T-cell (primary cell): ENCODE data around the gene PLCB1. TPM values are rescaled to one million over a fixed set of nuclear protein-coding genes. Genes with fewer than 3 reads are reported as not detected.

Experiments
- ATAC-seq, 4 experiments: fragments of 200-7000 bp in 3 of 4; fragments of 150-1000 bp in 1 of 4; cut with Tn5 transposase; replicated peaks in 1 of 4; 1 replicate in 3 of 4; 2 replicates in 1 of 4; pipeline ENCODE4 v1.10.0; 2021; ENCODE audit warnings: moderate library complexity in 3 of 4, mild to moderate bottlenecking in 2 of 4, moderate number of reproducible peaks in 1 of 4
- CTCF ChIA-PET, 2 donors: fragments of 300-600 bp; sonication (Branson Sonifier 250); formaldehyde crosslinking; loops; one replicate each; lab custom pipeline; 2022; ENCODE audit warnings: antibody characterized with exemption in 2 of 2; lab: Charles Lee
- POLR2A ChIA-PET, 2 donors: fragments of 300-600 bp; sonication (Branson Sonifier 250); formaldehyde crosslinking; loops; one replicate each; lab custom pipeline; 2022; ENCODE audit warnings: antibody characterized with exemption in 2 of 2; lab: Charles Lee
- DNase-seq, 35 experiments: peaks; one replicate each; pipeline versions ENCODE4 v3.0.0 to v3.0.0-alpha.2; 2013 to 2023
- H3K27ac ChIP-seq: one replicate; pipeline ENCODE4 v1.5.1; 2013; ENCODE audit warnings: low read length
- H3K27me3 ChIP-seq, 2 experiments: replicated peaks in 1 of 2; 1 replicate in 1 of 2; 2 replicates in 1 of 2; pipeline versions ENCODE4 v1.6.1 to v1.7.0; 2013; ENCODE audit warnings: low read length in 1 of 2, mixed read lengths in 1 of 2; ENCODE audit not compliant: control insufficient read depth in 2 of 2, insufficient read depth in 2 of 2; ENCODE audit errors: extremely low read depth in 1 of 2
- H3K36me3 ChIP-seq, 2 donors: 1 replicate in 1 of 2; 2 replicates in 1 of 2; pipeline versions ENCODE4 v1.6.1 to v1.7.0; 2013; ENCODE audit warnings: low read length in 1 of 2; ENCODE audit not compliant: control insufficient read depth in 2 of 2, insufficient read depth in 1 of 2; ENCODE audit errors: extremely low read depth in 1 of 2
- H3K4me1 ChIP-seq, 2 experiments: 1 replicate in 1 of 2; 2 replicates in 1 of 2; pipeline versions ENCODE4 v1.6.1 to v1.7.0; 2013; ENCODE audit warnings: low read length in 2 of 2, mixed read lengths in 1 of 2; ENCODE audit not compliant: insufficient read depth in 2 of 2, control insufficient read depth in 1 of 2; ENCODE audit errors: extremely low read depth in 1 of 2
- H3K4me3 ChIP-seq, 2 donors: 1 replicate in 1 of 2; 2 replicates in 1 of 2; pipeline versions ENCODE4 v1.5.1 to v1.7.0; 2013; ENCODE audit warnings: mild to moderate bottlenecking in 2 of 2, low read length in 1 of 2, moderate library complexity in 1 of 2; ENCODE audit not compliant: control insufficient read depth in 1 of 2; ENCODE audit errors: extremely low read depth in 1 of 2
- H3K9me3 ChIP-seq: 2 replicates; pipeline ENCODE4 v1.7.0; 2013
- H3K27ac Mint-ChIP-seq, 2 donors: one replicate each; pipeline ENCODE4 v1.8.0; 2020 to 2021; ENCODE audit warnings: mild to moderate bottlenecking in 2 of 2, mixed read lengths in 2 of 2
- H3K27me3 Mint-ChIP-seq, 2 donors: one replicate each; pipeline ENCODE4 v1.8.0; 2021 to 2022; ENCODE audit warnings: mixed read lengths in 2 of 2
- H3K36me3 Mint-ChIP-seq: one replicate; pipeline ENCODE4 v1.8.0; 2021; ENCODE audit warnings: mixed read lengths
- H3K4me1 Mint-ChIP-seq, 3 donors: one replicate each; pipeline ENCODE4 v1.8.0; 2020 to 2022; ENCODE audit warnings: mixed read lengths in 3 of 3, mild to moderate bottlenecking in 1 of 3
- H3K4me3 Mint-ChIP-seq, 3 donors: one replicate each; pipeline ENCODE4 v1.8.0; 2020 to 2022; ENCODE audit warnings: mild to moderate bottlenecking in 3 of 3, mixed read lengths in 3 of 3, moderate library complexity in 3 of 3
- H3K9me3 Mint-ChIP-seq, 3 donors: one replicate each; pipeline ENCODE4 v1.8.0; 2020 to 2022; ENCODE audit warnings: mixed read lengths in 3 of 3
- WGBS: methylation state at CpG from one replicate; pipeline ENCODE4 v1.1.5; 2013; ENCODE audit warnings: missing lambda C conversion rate; ENCODE audit not compliant: insufficient coverage; 5-methylcytosine and 5-hydroxymethylcytosine counted together
- total RNA-seq, 35 experiments: library from RNA in 6 of 35; stranded (reverse) in 6 of 35; fragments of 120-200 nt in 1 of 35; gene quantifications; one replicate each; pipeline versions ENCODE4 v1.2.1 to v1.2.4 and lab custom pipeline; 2013 to 2026

PLCB1 gene
- total RNA-seq, 5 donors from 2014 or later (not counting 1 experiment from before 2014, with no cell fraction given), result 3.3 to 15.1 (median 7.4) TPM

- no CpG with 5 or more reads among the region's 2 CpGs for WGBS
- H3K9me3 Mint-ChIP-seq, result no peaks in the 10 kb centered on the region
These were observed 291.4 kb downstream of the PLCB1 start for GRCh38 chr20:8423482-8423881.

GRCh38 chr20:8424010-8424409 lies 291.9 kb downstream of the PLCB1 start:
- ATAC-seq, result no peak

More at GRCh38 chr20:8423482-8423881, 291.4 kb downstream of the PLCB1 start:
- Mint-ChIP-seq H3K27me3 (no peaks in the 10 kb centered on the region), H3K36me3 (no peaks in the 10 kb centered on the region), H3K4me1 (peaks cover 0 to 6% (median 0%) of the 10 kb centered on the region in 3 donors), H3K4me3 (no peak overlapping the region), H3K27ac (no peak overlapping the region)
- Histone ChIP-seq H3K27me3 (no peaks in the 10 kb centered on the region), H3K4me1 (no peaks in the 10 kb centered on the region), H3K27ac (no peak overlapping the region), H3K9me3 (no peaks in the 10 kb centered on the region), H3K4me3 (no peak overlapping the region), H3K36me3 (no peaks in the 10 kb centered on the region)
- POLR2A ChIA-PET, result interaction anchor here in 1 of 2 donors (0.6 kb wide), 1 partner anchor 31 kb away, joined by 3 read pairs; no protein-coding TSS in a partner anchor
- DNase-seq (no peak), ATAC-seq (no peak)
- CTCF ChIA-PET, result no interaction called here

GRCh38 chr20:8425016-8425415 lies 292.9 kb downstream of the PLCB1 start:
- Mint-ChIP-seq H3K9me3 (no peaks in the 10 kb centered on the region), H3K4me1 (peaks cover 0 to 16% (median 1%) of the 10 kb centered on the region in 3 donors), H3K4me3 (no peak overlapping the region), H3K27me3 (no peaks in the 10 kb centered on the region), H3K27ac (no peak overlapping the region), H3K36me3 (no peaks in the 10 kb centered on the region)
- POLR2A ChIA-PET, result no interaction called here
- Histone ChIP-seq H3K27ac (no peak overlapping the region), H3K27me3 (no peaks in the 10 kb centered on the region), H3K36me3 (no peaks in the 10 kb centered on the region), H3K4me3 (no peak overlapping the region), H3K9me3 (no peaks in the 10 kb centered on the region), H3K4me1 (peaks cover 0 to 2% of the 10 kb centered on the region in 2 experiments)
- no peak for DNase-seq
- WGBS, result 94% methylated on average over 3 of the region's 4 CpGs
- CTCF ChIA-PET, result no interaction called here
- no peak for ATAC-seq

More at GRCh38 chr20:8424010-8424409, 291.9 kb downstream of the PLCB1 start:
- Mint-ChIP-seq H3K27ac (no peak overlapping the region), H3K4me3 (no peak overlapping the region), H3K4me1 (peaks cover 0 to 11% (median 1%) of the 10 kb centered on the region in 3 donors), H3K27me3 (no peaks in the 10 kb centered on the region), H3K36me3 (no peaks in the 10 kb centered on the region), H3K9me3 (no peaks in the 10 kb centered on the region)
- POLR2A ChIA-PET, result no interaction called here
- CTCF ChIA-PET, result no interaction called here
- no peak overlapping the region for H3K27ac ChIP-seq
- no peaks in the 10 kb centered on the region for H3K27me3 ChIP-seq
- H3K4me1 ChIP-seq, result peaks cover 0 to 2% of the 10 kb centered on the region in 2 experiments
- WGBS, result no CpG with 5 or more reads among the region's 2 CpGs
- H3K36me3 ChIP-seq, result no peaks in the 10 kb centered on the region
- DNase-seq, result no peak
- H3K9me3 ChIP-seq, result no peaks in the 10 kb centered on the region
- H3K4me3 ChIP-seq, result no peak overlapping the region

- no peaks in the 10 kb centered on the region for H3K27me3 ChIP-seq
- Mint-ChIP-seq H3K27me3 (no peaks in the 10 kb centered on the region), H3K36me3 (no peaks in the 10 kb centered on the region), H3K27ac (no peak overlapping the region), H3K4me3 (no peak overlapping the region), H3K9me3 (no peaks in the 10 kb centered on the region), H3K4me1 (peaks cover 0 to 16% (median 1%) of the 10 kb centered on the region in 3 donors)
- DNase-seq, result no peak
- no peaks in the 10 kb centered on the region for H3K9me3 ChIP-seq
- ChIA-PET POLR2A (no interaction called here), CTCF (no interaction called here)
- H3K27ac ChIP-seq, result no peak overlapping the region
- H3K4me1 ChIP-seq, result peaks cover 0 to 2% of the 10 kb centered on the region in 2 experiments
- ATAC-seq, result no peak
- 86% methylated on average over 3 of the region's 4 CpGs for WGBS
- H3K4me3 ChIP-seq, result no peak overlapping the region
- H3K36me3 ChIP-seq, result no peaks in the 10 kb centered on the region
These were observed 293.7 kb downstream of the PLCB1 start for GRCh38 chr20:8425802-8426201.

GRCh38 chr20:8427419-8428040 lies 295.5 kb downstream of the PLCB1 start:
- no peak overlapping the region for H3K4me3 ChIP-seq
- no peaks in the 10 kb centered on the region for H3K36me3 Mint-ChIP-seq
- no peak overlapping the region for H3K27ac ChIP-seq
- no peaks in the 10 kb centered on the region for H3K36me3 ChIP-seq
- ChIA-PET CTCF (no interaction called here), POLR2A (no interaction called here)
- no peaks in the 10 kb centered on the region for H3K9me3 ChIP-seq
- no peak overlapping the region for H3K4me3 Mint-ChIP-seq
- ATAC-seq, result no peak
- no peak for DNase-seq
- no peaks in the 10 kb centered on the region for H3K27me3 Mint-ChIP-seq
- H3K27ac Mint-ChIP-seq, result no peak overlapping the region
- no peaks in the 10 kb centered on the region for H3K27me3 ChIP-seq
- peaks cover 0 to 16% (median 1%) of the 10 kb centered on the region in 3 donors for H3K4me1 Mint-ChIP-seq
- no CpG with 5 or more reads among the region's 2 CpGs for WGBS
- H3K4me1 ChIP-seq, result peaks cover 0 to 2% of the 10 kb centered on the region in 2 experiments
- H3K9me3 Mint-ChIP-seq, result no peaks in the 10 kb centered on the region

- peak in 10 of 35 experiments; percentile 0 to 33 (median 5) for DNase-seq
- ChIA-PET CTCF (no interaction called here), POLR2A (no interaction called here)
- Mint-ChIP-seq H3K36me3 (no peaks in the 10 kb centered on the region), H3K4me1 (peaks cover 0 to 16% (median 1%) of the 10 kb centered on the region in 3 donors), H3K27me3 (no peaks in the 10 kb centered on the region), H3K9me3 (no peaks in the 10 kb centered on the region), H3K4me3 (no peak overlapping the region), H3K27ac (no peak overlapping the region)
- no peak overlapping the region for H3K27ac ChIP-seq
- H3K4me3 ChIP-seq, result no peak overlapping the region
- no peaks in the 10 kb centered on the region for H3K27me3 ChIP-seq
- H3K36me3 ChIP-seq, result no peaks in the 10 kb centered on the region
- WGBS, result no CpG with 5 or more reads among the region's 3 CpGs
- peak in 1 of 4 experiments; percentile 35 for ATAC-seq
- no peaks in the 10 kb centered on the region for H3K9me3 ChIP-seq
- peaks cover 0 to 2% of the 10 kb centered on the region in 2 experiments for H3K4me1 ChIP-seq
These were observed 296.9 kb downstream of the PLCB1 start for GRCh38 chr20:8428988-8429387.
